HEK293T (cell line): ENCODE measurements around the gene CD80.

ENCODE experiments used
- CTCF ChIA-PET: fragments of 350-600 bp; formaldehyde crosslinking; extraction: SDS; loops from one replicate; lab custom pipeline; 2021; ENCODE audit warnings: antibody characterized with exemption, inconsistent platforms; lab: Yijun Ruan, JAX
- POLR2A ChIA-PET: fragments of 350-600 bp; formaldehyde crosslinking; extraction: SDS; loops from one replicate; lab custom pipeline; 2020; ENCODE audit warnings: antibody characterized with exemption, inconsistent platforms; lab: Yijun Ruan, JAX
- DNase-seq: peaks from one replicate; pipeline ENCODE4 v3.0.0; 2012; ENCODE audit warnings: mixed read lengths; ENCODE audit errors: extremely low spot score
- ARNT ChIP-seq: fragments of 450-650 bp; IDR thresholded peaks from 2 replicates; pipeline ENCODE4 v1.6.1; 2017; ENCODE audit warnings: mild to moderate bottlenecking
- BHLHE40 ChIP-seq: fragments of 450-650 bp; IDR thresholded peaks from 2 replicates; pipeline ENCODE4 v1.6.1; 2016; ENCODE audit warnings: mild to moderate bottlenecking, moderate library complexity, borderline replicate concordance
- CTBP1 ChIP-seq: fragments of 450-650 bp; IDR thresholded peaks from 2 replicates; pipeline ENCODE4 v1.6.1; 2016; ENCODE audit warnings: borderline replicate concordance
- ELF4 ChIP-seq: fragments of 450-650 bp; IDR thresholded peaks from 2 replicates; pipeline ENCODE4 v1.6.1; 2017; ENCODE audit warnings: antibody characterized with exemption
- FOXA1 ChIP-seq: fragments of 450-650 bp; IDR thresholded peaks from 2 replicates; pipeline ENCODE4 v1.6.1; 2016; ENCODE audit warnings: mild to moderate bottlenecking
- FOXK2 ChIP-seq: fragments of 450-650 bp; IDR thresholded peaks from 2 replicates; pipeline ENCODE4 v1.6.1; 2016; ENCODE audit warnings: mild to moderate bottlenecking
- FOXM1 ChIP-seq: fragments of 450-650 bp; IDR thresholded peaks from 2 replicates; pipeline ENCODE4 v1.6.1; 2017; ENCODE audit warnings: mild to moderate bottlenecking, borderline replicate concordance
- HDGF ChIP-seq: fragments of 450-650 bp; IDR thresholded peaks from 2 replicates; pipeline ENCODE4 v1.6.1; 2017; ENCODE audit warnings: antibody characterized with exemption, borderline replicate concordance
- L3MBTL2 ChIP-seq: fragments of 450-650 bp; conservative IDR thresholded peaks from 2 replicates; pipeline ENCODE4 v1.6.1; 2016; ENCODE audit warnings: mild to moderate bottlenecking
- LEF1 ChIP-seq: fragments of 450-650 bp; IDR thresholded peaks from 2 replicates; pipeline ENCODE4 v1.6.1; 2017; ENCODE audit warnings: mild to moderate bottlenecking, borderline replicate concordance
- NFRKB ChIP-seq: fragments of 450-650 bp; IDR thresholded peaks from 2 replicates; pipeline ENCODE4 v1.6.1; 2016; ENCODE audit warnings: mild to moderate bottlenecking, moderate library complexity
- SP1 ChIP-seq: fragments of 450-650 bp; IDR thresholded peaks from 2 replicates; pipeline ENCODE4 v1.6.1; 2017
- SUZ12 ChIP-seq: fragments of 450-650 bp; IDR thresholded peaks from 2 replicates; pipeline ENCODE4 v1.6.1; 2016; ENCODE audit warnings: mild to moderate bottlenecking
- TARDBP ChIP-seq: fragments of 450-650 bp; IDR thresholded peaks from 2 replicates; pipeline ENCODE4 v1.6.1; 2016
- ZNF384 ChIP-seq: fragments of 450-650 bp; IDR thresholded peaks from 2 replicates; pipeline ENCODE4 v1.6.1; 2016
- TF ChIP-seq, protein P1 (sequence below): fragments of 450-650 bp; IDR thresholded peaks from 2 replicates; pipeline ENCODE4 v1.6.1; 2016

CD80 gene

DNA sequence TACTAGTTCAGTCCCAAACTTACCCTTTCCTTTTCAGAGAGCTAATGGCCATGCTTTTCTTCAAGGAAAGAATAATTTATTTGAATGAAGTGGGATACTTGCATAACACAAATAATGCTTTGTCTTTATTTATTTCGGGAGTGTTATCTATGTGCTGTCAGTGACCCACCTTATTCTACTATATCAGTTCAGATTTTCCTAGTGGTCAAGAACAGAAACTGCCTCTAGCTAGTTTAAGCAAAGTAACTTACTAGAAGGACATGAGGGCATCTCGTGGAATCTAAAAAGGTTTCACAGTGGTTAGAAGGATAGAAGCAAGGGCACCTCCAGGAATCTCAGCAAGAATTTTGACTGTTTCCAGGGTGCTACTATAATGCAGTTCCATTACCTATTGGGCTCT is 64.8 kb downstream of the CD80 start:
- POLR2A ChIA-PET, result no interaction called here
- CTCF ChIA-PET, result no interaction called here
- peak; percentile 8 for DNase-seq
- no peak for TF ChIP-seq SP1
- TF ChIP-seq HDGF, result no peak
- TF ChIP-seq FOXK2, result no peak
- no peak for TF ChIP-seq TARDBP
- TF ChIP-seq L3MBTL2, result no peak
- no peak for TF ChIP-seq ELF4
- TF ChIP-seq FOXA1, result no peak
- TF ChIP-seq ARNT, result no peak
- TF ChIP-seq FOXM1, result no peak
- no peak for TF ChIP-seq BHLHE40
- no peak for TF ChIP-seq SUZ12
- no peak for TF ChIP-seq LEF1
- TF ChIP-seq, protein P1, sequence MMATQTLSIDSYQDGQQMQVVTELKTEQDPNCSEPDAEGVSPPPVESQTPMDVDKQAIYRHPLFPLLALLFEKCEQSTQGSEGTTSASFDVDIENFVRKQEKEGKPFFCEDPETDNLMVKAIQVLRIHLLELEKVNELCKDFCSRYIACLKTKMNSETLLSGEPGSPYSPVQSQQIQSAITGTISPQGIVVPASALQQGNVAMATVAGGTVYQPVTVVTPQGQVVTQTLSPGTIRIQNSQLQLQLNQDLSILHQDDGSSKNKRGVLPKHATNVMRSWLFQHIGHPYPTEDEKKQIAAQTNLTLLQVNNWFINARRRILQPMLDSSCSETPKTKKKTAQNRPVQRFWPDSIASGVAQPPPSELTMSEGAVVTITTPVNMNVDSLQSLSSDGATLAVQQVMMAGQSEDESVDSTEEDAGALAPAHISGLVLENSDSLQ, result no peak
- TF ChIP-seq ZNF384, result no peak

DNA sequence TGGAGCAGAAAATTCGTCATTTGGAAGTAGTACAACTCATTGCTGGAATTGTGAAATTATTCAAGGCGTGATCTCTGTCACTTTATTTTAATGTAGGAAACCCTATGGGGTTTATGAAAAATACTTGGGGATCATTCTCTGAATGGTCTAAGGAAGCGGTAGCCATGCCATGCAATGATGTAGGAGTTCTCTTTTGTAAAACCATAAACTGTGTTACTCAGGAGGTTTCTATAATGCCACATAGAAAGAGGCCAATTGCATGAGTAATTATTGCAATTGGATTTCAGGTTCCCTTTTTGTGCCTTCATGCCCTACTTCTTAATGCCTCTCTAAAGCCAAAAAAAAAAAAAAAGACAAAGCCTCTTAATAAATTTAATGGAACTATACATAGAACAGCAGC is 66.6 kb downstream of the CD80 start:
- DNase-seq, result no peak
- ChIA-PET POLR2A (no interaction called here), CTCF (no interaction called here)
- TF ChIP-seq ELF4, result no peak
- no peak for TF ChIP-seq NFRKB
- TF ChIP-seq SUZ12, result no peak
- TF ChIP-seq FOXA1, result no peak
- no peak for TF ChIP-seq HDGF
- TF ChIP-seq FOXK2, result no peak
- TF ChIP-seq ARNT, result no peak
- TF ChIP-seq ZNF384, result no peak
- TF ChIP-seq, protein P1, result no peak
- no peak for TF ChIP-seq FOXM1
- TF ChIP-seq SP1, result no peak
- TF ChIP-seq TARDBP, result no peak
- TF ChIP-seq CTBP1, result no peak
- no peak for TF ChIP-seq L3MBTL2
- no peak for TF ChIP-seq LEF1

DNA sequence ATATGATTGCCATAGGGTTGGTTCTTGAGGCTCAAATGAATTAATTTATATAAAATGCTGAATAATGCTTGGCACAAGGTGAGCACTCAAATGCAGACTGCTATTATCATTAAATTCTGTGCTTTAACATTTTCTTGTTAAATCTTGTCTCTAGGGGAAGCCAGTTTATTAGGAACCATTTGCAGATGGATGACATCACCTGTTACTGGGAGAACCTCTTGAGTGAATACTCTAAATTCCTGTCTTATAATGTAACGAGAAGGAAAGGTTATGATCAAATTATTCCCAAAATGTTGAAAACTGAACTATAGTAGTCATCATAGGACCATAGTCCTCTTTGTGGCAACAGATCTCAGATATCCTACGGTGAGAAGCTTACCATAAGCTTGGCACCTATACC is 67.3 kb downstream of the CD80 start:
- DNase-seq, result no peak
- ChIA-PET POLR2A (no interaction called here), CTCF (no interaction called here)
- no peak for TF ChIP-seq FOXK2
- TF ChIP-seq TARDBP, result no peak
- TF ChIP-seq SUZ12, result no peak
- TF ChIP-seq LEF1, result no peak
- no peak for TF ChIP-seq L3MBTL2
- TF ChIP-seq HDGF, result no peak
- TF ChIP-seq ZNF384, result no peak
- TF ChIP-seq CTBP1, result no peak
- TF ChIP-seq FOXA1, result no peak
- no peak for TF ChIP-seq SP1
- no peak for TF ChIP-seq ELF4
- no peak for TF ChIP-seq BHLHE40
- TF ChIP-seq NFRKB, result no peak
- TF ChIP-seq FOXM1, result no peak
- TF ChIP-seq, protein P1, result no peak
- TF ChIP-seq ARNT, result no peak

DNA sequence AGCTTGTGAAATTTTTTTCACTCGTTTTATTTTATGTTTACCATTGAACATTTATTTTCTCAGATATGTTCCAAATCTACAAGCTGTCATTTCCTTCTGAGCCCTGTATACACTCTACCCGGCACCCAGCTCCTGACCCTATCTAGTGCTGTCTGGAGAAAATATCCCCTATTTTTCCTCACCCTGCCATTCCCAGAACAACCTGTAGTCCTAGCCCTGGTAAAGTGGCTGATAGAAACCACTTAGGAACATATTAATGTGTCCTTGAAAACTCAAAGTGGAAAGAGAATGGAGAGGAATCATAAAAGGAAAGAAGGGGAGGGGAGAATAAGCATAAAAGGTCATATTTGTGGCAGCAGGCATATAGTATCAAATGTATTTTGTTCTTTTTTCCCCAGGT is 69.3 kb downstream of the CD80 start:
- TF ChIP-seq FOXK2 (no peak), ARNT (no peak), HDGF (no peak), SUZ12 (no peak), NFRKB (no peak)
- POLR2A ChIA-PET, result interaction anchor here (1.5 to 2.6 kb wide), 2 partner anchors 8 to 27 kb away, joined by 7 to 12 read pairs; partner anchors contain the start of genes TIMMDC1 and TMEM39A
- DNase-seq, result no peak
- CTCF ChIA-PET, result no interaction called here

DNA sequence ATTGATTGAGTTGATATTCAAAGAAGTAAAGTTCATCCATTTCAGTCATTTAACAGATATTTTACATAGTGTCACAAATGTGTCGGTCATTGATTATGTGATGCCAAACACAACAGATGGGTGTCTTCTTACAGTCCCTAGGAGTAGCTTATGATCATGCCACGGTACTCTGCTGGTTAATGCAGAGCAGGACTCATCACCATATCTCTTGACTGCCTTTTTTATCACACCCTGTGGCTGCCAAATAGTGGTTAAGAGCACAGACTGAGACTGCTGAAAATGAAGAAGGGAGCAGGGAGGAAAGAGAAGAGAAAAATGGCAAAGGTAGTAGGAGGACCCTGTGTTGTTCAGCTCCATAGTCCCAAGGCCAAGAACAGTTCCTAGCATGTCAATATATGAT is 73.9 kb downstream of the CD80 start:
- DNase-seq, result no peak
- CTCF ChIA-PET, result no interaction called here
- TF ChIP-seq ARNT (no peak), BHLHE40 (no peak), FOXK2 (no peak), FOXA1 (no peak), LEF1 (no peak)
- POLR2A ChIA-PET, result interaction anchor here (1.2 kb wide), 1 partner anchor 13 kb away, joined by 4 read pairs; the partner anchor contains the start of gene TIMMDC1

DNA sequence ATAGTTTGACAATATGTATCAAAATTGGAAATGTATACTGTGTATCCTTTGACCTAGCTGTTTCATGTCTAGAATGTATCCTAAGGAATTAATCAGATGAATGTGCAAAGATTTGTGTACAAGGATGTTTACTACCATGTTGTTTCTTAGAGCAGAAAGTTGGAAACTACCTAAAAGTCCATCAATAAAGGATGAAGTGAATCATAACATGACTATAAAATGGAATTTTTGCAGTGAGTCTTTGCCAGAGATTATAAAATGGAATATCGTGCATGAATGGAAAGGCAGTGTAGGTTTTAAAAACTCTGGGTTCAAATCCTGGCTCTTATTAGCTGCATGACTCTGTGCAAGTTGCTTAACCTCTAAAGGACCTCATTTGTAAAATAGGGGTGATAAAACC is 76.3 kb downstream of the CD80 start:
- no peak for DNase-seq
- ChIA-PET POLR2A (interaction anchor here (0.9 kb wide), 1 partner anchor 15 kb away, joined by 3 read pairs; no protein-coding TSS in a partner anchor), CTCF (no interaction called here)
- TF ChIP-seq FOXM1 (no peak), CTBP1 (no peak), ELF4 (no peak), FOXA1 (no peak), TARDBP (no peak), ZNF384 (no peak), ARNT (no peak), L3MBTL2 (no peak), NFRKB (no peak), SP1 (no peak)
- TF ChIP-seq, protein P1, result no peak
